CD4-positive, alpha-beta T cell (primary cell): ENCODE measurements around the gene MYL5. TPM values are rescaled to one million over a fixed set of nuclear protein-coding genes. Genes with fewer than 3 reads are reported as not detected.

ENCODE experiments used
- ATAC-seq: fragments of 200-7000 bp; cut with Tn5 transposase; one replicate; pipeline ENCODE4 v1.10.0; 2022; ENCODE audit warnings: mild to moderate bottlenecking; ENCODE audit not compliant: poor library complexity
- CTCF ChIA-PET: fragments of 350-600 bp; sonication (Branson Sonifier 250); formaldehyde crosslinking; loops from one replicate; lab custom pipeline; 2021; ENCODE audit warnings: antibody characterized with exemption, inconsistent platforms; lab: Charles Lee
- POLR2A ChIA-PET: fragments of 350-600 bp; sonication (Branson Sonifier 250); formaldehyde crosslinking; loops from one replicate; lab custom pipeline; 2021; ENCODE audit warnings: antibody characterized with exemption, inconsistent platforms; lab: Charles Lee
- DNase-seq, 14 experiments: peaks; one replicate each; pipeline ENCODE4 v3.0.0-alpha.2; 2013 to 2020; ENCODE audit warnings: mixed read lengths in 2 of 14
- H3K27ac ChIP-seq, 2 donors: one replicate each; pipeline versions ENCODE4 v1.5.1 to v1.7.0; 2013; ENCODE audit warnings: low read length in 2 of 2, low read depth in 1 of 2, mild to moderate bottlenecking in 1 of 2
- H3K27me3 ChIP-seq, 2 experiments: 1 replicate in 1 of 2; 2 replicates in 1 of 2; pipeline versions ENCODE4 v1.6.1 to v1.7.0; 2013; ENCODE audit warnings: low read length in 2 of 2, control low read depth in 1 of 2, mild to moderate bottlenecking in 1 of 2, moderate library complexity in 1 of 2; ENCODE audit not compliant: insufficient read depth in 2 of 2, control insufficient read depth in 1 of 2
- H3K36me3 ChIP-seq: one replicate; pipeline ENCODE4 v1.6.1; 2013; ENCODE audit warnings: low read length, control low read depth; ENCODE audit not compliant: insufficient read depth
- H3K4me1 ChIP-seq: one replicate; pipeline ENCODE4 v1.6.1; 2013; ENCODE audit warnings: low read length, control low read depth; ENCODE audit not compliant: insufficient read depth
- H3K4me3 ChIP-seq: one replicate; pipeline ENCODE4 v1.5.1; 2013; ENCODE audit warnings: mild to moderate bottlenecking, low read length, moderate library complexity
- H3K9me3 ChIP-seq, 2 experiments: 1 replicate in 1 of 2; 2 replicates in 1 of 2; pipeline versions ENCODE4 v1.6.1 to v1.7.0; 2013; ENCODE audit warnings: low read length in 2 of 2, mild to moderate bottlenecking in 2 of 2, control low read depth in 1 of 2, moderate library complexity in 1 of 2; ENCODE audit not compliant: control insufficient read depth in 1 of 2, insufficient read depth in 1 of 2
- H3K27ac Mint-ChIP-seq: one replicate; pipeline ENCODE4 v1.8.0; 2020; ENCODE audit warnings: mixed read lengths
- H3K27me3 Mint-ChIP-seq: one replicate; pipeline ENCODE4 v1.8.0; 2021; ENCODE audit warnings: mixed read lengths
- H3K36me3 Mint-ChIP-seq: one replicate; pipeline ENCODE4 v1.8.0; 2021; ENCODE audit warnings: low read depth, mixed read lengths
- H3K4me1 Mint-ChIP-seq: one replicate; pipeline ENCODE4 v1.8.0; 2021; ENCODE audit warnings: low read depth, mixed read lengths
- H3K4me3 Mint-ChIP-seq: one replicate; pipeline ENCODE4 v1.8.0; 2020; ENCODE audit warnings: mild to moderate bottlenecking, mixed read lengths
- H3K9me3 Mint-ChIP-seq: one replicate; pipeline ENCODE4 v1.8.0; 2020; ENCODE audit warnings: mixed read lengths
- CTCF ChIP-seq: fragments of 200-600 bp; IDR thresholded peaks from one replicate; pipeline ENCODE4 v1.8.0; 2022; ENCODE audit warnings: antibody characterized with exemption, mild to moderate bottlenecking
- intact Hi-C, 2 experiments: fragments of 100-400 bp; cut with DNase I in 1 of 2; cut with micrococcal nuclease in 1 of 2; formaldehyde crosslinking; loops; one replicate each; pipeline versions ENCODE4 v1.15.1 to v1.9.0; 2023 to 2025; cut with DNase I, micrococcal nuclease
- total RNA-seq, 174 experiments: library from RNA in 2 of 174; stranded (reverse) in 2 of 174; gene quantifications; one replicate each; pipeline ENCODE4 v1.2.3 and lab custom pipeline; 2021 to 2026

Gene MYL5
- total RNA-seq, 2 experiments from 2014 or later: 25.3 to 29.2 TPM

- Mint-ChIP-seq H3K27me3 (peaks cover 5% of the 10 kb centered on the region), H3K4me3 (no peak overlapping the region), H3K27ac (no peak overlapping the region), H3K4me1 (no peaks in the 10 kb centered on the region), H3K9me3 (peaks cover 6% of the 10 kb centered on the region), H3K36me3 (no peaks in the 10 kb centered on the region)
- TF ChIP-seq CTCF: no peak
- no peaks in the 10 kb centered on the region for H3K36me3 ChIP-seq
- no peaks in the 10 kb centered on the region for H3K27me3 ChIP-seq
- DNase-seq: no peak
- H3K4me3 ChIP-seq: no peak overlapping the region
- no peak overlapping the region for H3K27ac ChIP-seq
- H3K4me1 ChIP-seq: no peaks in the 10 kb centered on the region
- no peak for ATAC-seq
- H3K9me3 ChIP-seq: peaks cover 0 to 55% of the 10 kb centered on the region in 2 experiments
- CTCF ChIA-PET: no interaction called here
- POLR2A ChIA-PET: no interaction called here
- intact Hi-C loops: no loop called here
Observed at GRCh38 chr4:630656-631055, 43.7 kb upstream of the MYL5 start.

GRCh38 chr4:632196-632790 lies 42.0 kb upstream of the MYL5 start:
- H3K36me3 Mint-ChIP-seq: no peaks in the 10 kb centered on the region
- no peaks in the 10 kb centered on the region for H3K27me3 ChIP-seq
- no peaks in the 10 kb centered on the region for H3K4me1 Mint-ChIP-seq
- H3K4me3 Mint-ChIP-seq: no peak overlapping the region
- H3K4me1 ChIP-seq: no peaks in the 10 kb centered on the region
- H3K9me3 Mint-ChIP-seq: peaks cover 6% of the 10 kb centered on the region
- H3K9me3 ChIP-seq: peaks cover 0 to 55% of the 10 kb centered on the region in 2 experiments
- ChIA-PET POLR2A (no interaction called here), CTCF (no interaction called here)
- DNase-seq (no peak), ATAC-seq (no peak)
- no peak for TF ChIP-seq CTCF
- no peak overlapping the region for H3K4me3 ChIP-seq
- H3K27me3 Mint-ChIP-seq: peaks cover 5% of the 10 kb centered on the region
- intact Hi-C loops: no loop called here
- no peaks in the 10 kb centered on the region for H3K36me3 ChIP-seq
- H3K27ac Mint-ChIP-seq: no peak overlapping the region
- H3K27ac ChIP-seq: no peak overlapping the region

- TF ChIP-seq CTCF: no peak
- Mint-ChIP-seq H3K27ac (no peak overlapping the region), H3K4me3 (no peak overlapping the region), H3K4me1 (no peaks in the 10 kb centered on the region), H3K9me3 (peaks cover 6% of the 10 kb centered on the region), H3K36me3 (no peaks in the 10 kb centered on the region), H3K27me3 (peaks cover 5% of the 10 kb centered on the region)
- no peaks in the 10 kb centered on the region for H3K4me1 ChIP-seq
- no peaks in the 10 kb centered on the region for H3K36me3 ChIP-seq
- POLR2A ChIA-PET: no interaction called here
- H3K27me3 ChIP-seq: no peaks in the 10 kb centered on the region
- DNase-seq: no peak
- H3K4me3 ChIP-seq: no peak overlapping the region
- H3K27ac ChIP-seq: no peak overlapping the region
- CTCF ChIA-PET: no interaction called here
- peaks cover 0 to 55% of the 10 kb centered on the region in 2 experiments for H3K9me3 ChIP-seq
- ATAC-seq: no peak
- intact Hi-C loops: no loop called here
Observed at GRCh38 chr4:632926-633325, 41.4 kb upstream of the MYL5 start.
